Measurements from ENCODE around the gene AATK. TPM values are rescaled to one million over a fixed set of nuclear protein-coding genes. Genes with fewer than 3 reads are reported as not detected.

The AATK gene
- total and polyA plus RNA-seq, 10 of the 15 experiments (the other 5 are each of a cell fraction or from before 2014, with no cell fraction given) = 0.04 TPM; not detected in 9

DNA sequence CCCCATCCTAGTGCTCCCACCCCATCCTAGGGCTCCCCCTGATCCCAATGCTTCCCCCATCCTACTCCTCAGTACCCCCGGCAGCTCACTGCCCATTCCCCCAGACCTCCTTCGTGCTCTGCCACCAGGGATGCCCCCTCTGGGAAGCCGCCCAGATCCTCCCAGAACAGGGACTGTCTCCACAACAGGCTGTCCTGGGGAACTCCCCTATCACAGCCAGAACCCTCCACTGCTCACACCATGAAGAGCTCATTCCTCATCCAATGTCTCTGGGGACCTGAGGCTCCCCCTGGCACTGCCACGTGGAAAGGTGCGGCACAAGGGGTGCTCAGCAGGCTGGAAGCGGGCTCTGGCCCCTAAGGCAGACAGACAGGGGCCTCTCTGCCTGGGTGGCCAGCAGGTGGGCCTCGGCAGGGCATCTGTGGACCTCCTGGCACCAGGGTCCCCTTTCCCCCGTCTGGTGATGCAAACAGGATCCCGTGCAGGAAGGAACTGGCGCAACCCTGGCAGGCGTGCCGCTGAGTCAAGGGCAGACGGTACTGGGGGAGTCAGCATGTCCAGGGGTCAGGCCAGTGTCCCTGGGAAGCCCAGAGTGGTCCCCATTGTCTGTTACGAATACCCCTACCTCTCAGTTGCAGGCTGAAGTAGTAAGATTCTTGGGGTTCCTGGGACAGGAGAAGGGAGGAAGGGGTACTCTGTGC is 15.5 kb downstream of the AATK start:
- DNase-seq (ENCODE audit: low read depth, low spot score) = no peak
- TF ChIP-seq MYC (IDR thresholded peaks at IDR 0.05; ENCODE audit: insufficient read depth, insufficient read length, insufficient replicate concordance, low read length, severe bottlenecking) (no peak), RB1 (IDR thresholded peaks at IDR 0.05; ENCODE audit: borderline replicate concordance) (no peak), GABPA (IDR thresholded peaks at IDR 0.05; ENCODE audit: low read depth) (no peak), NFIC (IDR thresholded peaks at IDR 0.05; ENCODE audit: low read depth, low read length) (no peak), IKZF1 (conservative IDR thresholded peaks at IDR 0.05) (no peak), PAX8 (IDR thresholded peaks at IDR 0.05) (no peak), NRF1 (conservative IDR thresholded peaks at IDR 0.05; ENCODE audit: low read depth, low read length) (no peak), SMAD5 (IDR thresholded peaks at IDR 0.05; ENCODE audit: low read depth) (no peak), BHLHE40 (IDR thresholded peaks at IDR 0.05; ENCODE audit: borderline replicate concordance in 1 of 2, low read depth in 2 of 2, low read length in 1 of 2) (no peak), MLLT1 (IDR thresholded peaks at IDR 0.05) (no peak)
- TF ChIP-seq, protein P1, sequence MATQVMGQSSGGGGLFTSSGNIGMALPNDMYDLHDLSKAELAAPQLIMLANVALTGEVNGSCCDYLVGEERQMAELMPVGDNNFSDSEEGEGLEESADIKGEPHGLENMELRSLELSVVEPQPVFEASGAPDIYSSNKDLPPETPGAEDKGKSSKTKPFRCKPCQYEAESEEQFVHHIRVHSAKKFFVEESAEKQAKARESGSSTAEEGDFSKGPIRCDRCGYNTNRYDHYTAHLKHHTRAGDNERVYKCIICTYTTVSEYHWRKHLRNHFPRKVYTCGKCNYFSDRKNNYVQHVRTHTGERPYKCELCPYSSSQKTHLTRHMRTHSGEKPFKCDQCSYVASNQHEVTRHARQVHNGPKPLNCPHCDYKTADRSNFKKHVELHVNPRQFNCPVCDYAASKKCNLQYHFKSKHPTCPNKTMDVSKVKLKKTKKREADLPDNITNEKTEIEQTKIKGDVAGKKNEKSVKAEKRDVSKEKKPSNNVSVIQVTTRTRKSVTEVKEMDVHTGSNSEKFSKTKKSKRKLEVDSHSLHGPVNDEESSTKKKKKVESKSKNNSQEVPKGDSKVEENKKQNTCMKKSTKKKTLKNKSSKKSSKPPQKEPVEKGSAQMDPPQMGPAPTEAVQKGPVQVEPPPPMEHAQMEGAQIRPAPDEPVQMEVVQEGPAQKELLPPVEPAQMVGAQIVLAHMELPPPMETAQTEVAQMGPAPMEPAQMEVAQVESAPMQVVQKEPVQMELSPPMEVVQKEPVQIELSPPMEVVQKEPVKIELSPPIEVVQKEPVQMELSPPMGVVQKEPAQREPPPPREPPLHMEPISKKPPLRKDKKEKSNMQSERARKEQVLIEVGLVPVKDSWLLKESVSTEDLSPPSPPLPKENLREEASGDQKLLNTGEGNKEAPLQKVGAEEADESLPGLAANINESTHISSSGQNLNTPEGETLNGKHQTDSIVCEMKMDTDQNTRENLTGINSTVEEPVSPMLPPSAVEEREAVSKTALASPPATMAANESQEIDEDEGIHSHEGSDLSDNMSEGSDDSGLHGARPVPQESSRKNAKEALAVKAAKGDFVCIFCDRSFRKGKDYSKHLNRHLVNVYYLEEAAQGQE (IDR thresholded peaks at IDR 0.05; ENCODE audit: low read depth, low read length) = no peak
- TF ChIP-seq, protein P2, sequence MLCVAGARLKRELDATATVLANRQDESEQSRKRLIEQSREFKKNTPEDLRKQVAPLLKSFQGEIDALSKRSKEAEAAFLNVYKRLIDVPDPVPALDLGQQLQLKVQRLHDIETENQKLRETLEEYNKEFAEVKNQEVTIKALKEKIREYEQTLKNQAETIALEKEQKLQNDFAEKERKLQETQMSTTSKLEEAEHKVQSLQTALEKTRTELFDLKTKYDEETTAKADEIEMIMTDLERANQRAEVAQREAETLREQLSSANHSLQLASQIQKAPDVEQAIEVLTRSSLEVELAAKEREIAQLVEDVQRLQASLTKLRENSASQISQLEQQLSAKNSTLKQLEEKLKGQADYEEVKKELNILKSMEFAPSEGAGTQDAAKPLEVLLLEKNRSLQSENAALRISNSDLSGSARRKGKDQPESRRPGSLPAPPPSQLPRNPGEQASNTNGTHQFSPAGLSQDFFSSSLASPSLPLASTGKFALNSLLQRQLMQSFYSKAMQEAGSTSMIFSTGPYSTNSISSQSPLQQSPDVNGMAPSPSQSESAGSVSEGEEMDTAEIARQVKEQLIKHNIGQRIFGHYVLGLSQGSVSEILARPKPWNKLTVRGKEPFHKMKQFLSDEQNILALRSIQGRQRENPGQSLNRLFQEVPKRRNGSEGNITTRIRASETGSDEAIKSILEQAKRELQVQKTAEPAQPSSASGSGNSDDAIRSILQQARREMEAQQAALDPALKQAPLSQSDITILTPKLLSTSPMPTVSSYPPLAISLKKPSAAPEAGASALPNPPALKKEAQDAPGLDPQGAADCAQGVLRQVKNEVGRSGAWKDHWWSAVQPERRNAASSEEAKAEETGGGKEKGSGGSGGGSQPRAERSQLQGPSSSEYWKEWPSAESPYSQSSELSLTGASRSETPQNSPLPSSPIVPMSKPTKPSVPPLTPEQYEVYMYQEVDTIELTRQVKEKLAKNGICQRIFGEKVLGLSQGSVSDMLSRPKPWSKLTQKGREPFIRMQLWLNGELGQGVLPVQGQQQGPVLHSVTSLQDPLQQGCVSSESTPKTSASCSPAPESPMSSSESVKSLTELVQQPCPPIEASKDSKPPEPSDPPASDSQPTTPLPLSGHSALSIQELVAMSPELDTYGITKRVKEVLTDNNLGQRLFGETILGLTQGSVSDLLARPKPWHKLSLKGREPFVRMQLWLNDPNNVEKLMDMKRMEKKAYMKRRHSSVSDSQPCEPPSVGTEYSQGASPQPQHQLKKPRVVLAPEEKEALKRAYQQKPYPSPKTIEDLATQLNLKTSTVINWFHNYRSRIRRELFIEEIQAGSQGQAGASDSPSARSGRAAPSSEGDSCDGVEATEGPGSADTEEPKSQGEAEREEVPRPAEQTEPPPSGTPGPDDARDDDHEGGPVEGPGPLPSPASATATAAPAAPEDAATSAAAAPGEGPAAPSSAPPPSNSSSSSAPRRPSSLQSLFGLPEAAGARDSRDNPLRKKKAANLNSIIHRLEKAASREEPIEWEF (IDR thresholded peaks at IDR 0.05; ENCODE audit: insufficient replicate concordance, low read depth, low read length) = no peak
- Histone ChIP-seq H4K20me1 (ENCODE audit: control insufficient read depth, insufficient read depth) (no peaks in the 10 kb centered on the region), H3K4me1 (ENCODE audit: control insufficient read depth, insufficient read depth, low read length) (no peaks in the 10 kb centered on the region), H3K4me2 (ENCODE audit: control insufficient read depth, insufficient read depth) (no peak overlapping the region), H3K79me2 (ENCODE audit: control insufficient read depth, insufficient read depth, low read length) (no peaks in the 10 kb centered on the region), H2AFZ (ENCODE audit: control insufficient read depth, low read depth, low read length) (no peak overlapping the region), H3K9me3 (replicated peaks; ENCODE audit: control insufficient read depth, insufficient read depth, low read length) (no peaks in the 10 kb centered on the region), H3K27ac (ENCODE audit: control insufficient read depth, insufficient read depth) (no peak overlapping the region), H3K36me3 (ENCODE audit: control insufficient read depth in 2 of 2, insufficient read depth in 2 of 2, low read length in 1 of 2) (no peaks in the 10 kb centered on the region), H3K9ac (ENCODE audit: control insufficient read depth, insufficient read depth, low read length) (no peak overlapping the region), H3K27me3 (replicated peaks in 1 of 2; ENCODE audit: control insufficient read depth in 2 of 2, insufficient read depth in 2 of 2, low read length in 1 of 2) (no peaks in the 10 kb centered on the region), H3K4me3 (no peak overlapping the region)
- 29% methylated on average over 14 of the region's 14 CpGs for WGBS (ENCODE audit: insufficient coverage, insufficient replicate concordance, low lambda C conversion rate, missing lambda C conversion rate)
- intact Hi-C loops (cut with micrococcal nuclease; ENCODE audit: unreplicated experiment) = no loop called here
- FAIRE-seq = no peak
- no peak for ATAC-seq
- no TSS peak for BruUV-seq (replicated peaks)
- POLR2A ChIA-PET = no interaction called here
- RAD21 ChIA-PET (ENCODE audit: unreplicated experiment) = no interaction called here
- in situ Hi-C loops (cut with MboI) = no loop called here
- CTCF ChIA-PET = no interaction called here
- SMC1A ChIA-PET (ENCODE audit: uncharacterized antibody, unreplicated experiment) = no interaction called here

Data from GM12878 (cell line).